CD4-positive, alpha-beta T cell (primary cell): Measurements from ENCODE around the gene PCDH19. TPM values are rescaled to one million over a fixed set of nuclear protein-coding genes. Genes with fewer than 3 reads are reported as not detected.

Experiments used
- ATAC-seq: fragments of 200-7000 bp; cut with Tn5 transposase; one replicate; pipeline ENCODE4 v1.10.0; 2022; ENCODE audit warnings: mild to moderate bottlenecking; ENCODE audit not compliant: poor library complexity
- CTCF ChIA-PET: fragments of 350-600 bp; sonication (Branson Sonifier 250); formaldehyde crosslinking; loops from one replicate; lab custom pipeline; 2021; ENCODE audit warnings: antibody characterized with exemption, inconsistent platforms; lab: Charles Lee
- POLR2A ChIA-PET: fragments of 350-600 bp; sonication (Branson Sonifier 250); formaldehyde crosslinking; loops from one replicate; lab custom pipeline; 2021; ENCODE audit warnings: antibody characterized with exemption, inconsistent platforms; lab: Charles Lee
- DNase-seq, 14 experiments: peaks; one replicate each; pipeline ENCODE4 v3.0.0-alpha.2; 2013 to 2020; ENCODE audit warnings: mixed read lengths in 2 of 14
- H3K27ac ChIP-seq, 2 donors: one replicate each; pipeline versions ENCODE4 v1.5.1 to v1.7.0; 2013; ENCODE audit warnings: low read length in 2 of 2, low read depth in 1 of 2, mild to moderate bottlenecking in 1 of 2
- H3K27me3 ChIP-seq, 2 experiments: 1 replicate in 1 of 2; 2 replicates in 1 of 2; pipeline versions ENCODE4 v1.6.1 to v1.7.0; 2013; ENCODE audit warnings: low read length in 2 of 2, control low read depth in 1 of 2, mild to moderate bottlenecking in 1 of 2, moderate library complexity in 1 of 2; ENCODE audit not compliant: insufficient read depth in 2 of 2, control insufficient read depth in 1 of 2
- H3K36me3 ChIP-seq: one replicate; pipeline ENCODE4 v1.6.1; 2013; ENCODE audit warnings: low read length, control low read depth; ENCODE audit not compliant: insufficient read depth
- H3K4me1 ChIP-seq: one replicate; pipeline ENCODE4 v1.6.1; 2013; ENCODE audit warnings: low read length, control low read depth; ENCODE audit not compliant: insufficient read depth
- H3K4me3 ChIP-seq: one replicate; pipeline ENCODE4 v1.5.1; 2013; ENCODE audit warnings: mild to moderate bottlenecking, low read length, moderate library complexity
- H3K9me3 ChIP-seq, 2 experiments: 1 replicate in 1 of 2; 2 replicates in 1 of 2; pipeline versions ENCODE4 v1.6.1 to v1.7.0; 2013; ENCODE audit warnings: low read length in 2 of 2, mild to moderate bottlenecking in 2 of 2, control low read depth in 1 of 2, moderate library complexity in 1 of 2; ENCODE audit not compliant: control insufficient read depth in 1 of 2, insufficient read depth in 1 of 2
- H3K27ac Mint-ChIP-seq: one replicate; pipeline ENCODE4 v1.8.0; 2020; ENCODE audit warnings: mixed read lengths
- H3K27me3 Mint-ChIP-seq: one replicate; pipeline ENCODE4 v1.8.0; 2021; ENCODE audit warnings: mixed read lengths
- H3K36me3 Mint-ChIP-seq: one replicate; pipeline ENCODE4 v1.8.0; 2021; ENCODE audit warnings: low read depth, mixed read lengths
- H3K4me1 Mint-ChIP-seq: one replicate; pipeline ENCODE4 v1.8.0; 2021; ENCODE audit warnings: low read depth, mixed read lengths
- H3K4me3 Mint-ChIP-seq: one replicate; pipeline ENCODE4 v1.8.0; 2020; ENCODE audit warnings: mild to moderate bottlenecking, mixed read lengths
- H3K9me3 Mint-ChIP-seq: one replicate; pipeline ENCODE4 v1.8.0; 2020; ENCODE audit warnings: mixed read lengths
- CTCF ChIP-seq: fragments of 200-600 bp; IDR thresholded peaks from one replicate; pipeline ENCODE4 v1.8.0; 2022; ENCODE audit warnings: antibody characterized with exemption, mild to moderate bottlenecking
- intact Hi-C, 2 experiments: fragments of 100-400 bp; cut with DNase I in 1 of 2; cut with micrococcal nuclease in 1 of 2; formaldehyde crosslinking; loops; one replicate each; pipeline versions ENCODE4 v1.15.1 to v1.9.0; 2023 to 2025; cut with DNase I, micrococcal nuclease
- total RNA-seq, 174 experiments: library from RNA in 2 of 174; stranded (reverse) in 2 of 174; gene quantifications; one replicate each; pipeline ENCODE4 v1.2.3 and lab custom pipeline; 2021 to 2026

Gene PCDH19
- total RNA-seq, 2 experiments from 2014 or later = 0.03 TPM; not detected in 1

- DNase-seq = no peak
Measured at GRCh38 chrX:100247826-100248225, 162.2 kb downstream of the PCDH19 start.

GRCh38 chrX:100244681-100245080 lies 165.4 kb downstream of the PCDH19 start:
- TF ChIP-seq CTCF = no peak
- Mint-ChIP-seq H3K9me3 (no peaks in the 10 kb centered on the region), H3K27me3 (no peaks in the 10 kb centered on the region), H3K36me3 (no peaks in the 10 kb centered on the region), H3K4me1 (no peaks in the 10 kb centered on the region), H3K27ac (no peak overlapping the region), H3K4me3 (no peak overlapping the region)
- intact Hi-C loops = no loop called here
- H3K4me3 ChIP-seq = no peak overlapping the region
- H3K9me3 ChIP-seq = peaks cover 0 to 4% of the 10 kb centered on the region in 2 experiments
- no peak overlapping the region for H3K27ac ChIP-seq
- H3K36me3 ChIP-seq = no peaks in the 10 kb centered on the region
- H3K27me3 ChIP-seq = no peaks in the 10 kb centered on the region
- POLR2A ChIA-PET = no interaction called here
- ATAC-seq (no peak), DNase-seq (no peak)
- no peaks in the 10 kb centered on the region for H3K4me1 ChIP-seq
- CTCF ChIA-PET = no interaction called here

More at GRCh38 chrX:100247826-100248225, 162.2 kb downstream of the PCDH19 start:
- ChIA-PET CTCF (no interaction called here), POLR2A (no interaction called here)
- H3K27ac ChIP-seq = no peak overlapping the region
- H3K4me3 ChIP-seq = no peak overlapping the region
- Mint-ChIP-seq H3K4me3 (no peak overlapping the region), H3K27ac (no peak overlapping the region), H3K4me1 (no peaks in the 10 kb centered on the region), H3K36me3 (no peaks in the 10 kb centered on the region), H3K27me3 (no peaks in the 10 kb centered on the region), H3K9me3 (peaks cover 3% of the 10 kb centered on the region)
- no peaks in the 10 kb centered on the region for H3K27me3 ChIP-seq
- no peak for TF ChIP-seq CTCF
- H3K9me3 ChIP-seq = peaks cover 0 to 7% of the 10 kb centered on the region in 2 experiments
- H3K36me3 ChIP-seq = no peaks in the 10 kb centered on the region
- no peak for ATAC-seq
- no peaks in the 10 kb centered on the region for H3K4me1 ChIP-seq
- intact Hi-C loops = no loop called here

Other genes starting within 250 kb of the PCDH19 start
- gene TNMD, start 174.7 kb upstream of the PCDH19 start, total RNA-seq = not detected
- gene TSPAN6, start 226.5 kb upstream of the PCDH19 start, total RNA-seq = 1 to 10 TPM; 1.1 to 1.9 TPM
- gene SRPX2, start 233.9 kb upstream of the PCDH19 start, total RNA-seq = not detected